NCI-H146 treated with DMSO at 0.1 percent for 48 hours (cell line): ENCODE results near the gene MFGE8.

Source experiments
- DNase-seq: peaks from one replicate; lab custom pipeline; 2025; ENCODE audit not compliant: unreplicated experiment; lab: John Stamatoyannopoulos, UW

The MFGE8 gene

DNA sequence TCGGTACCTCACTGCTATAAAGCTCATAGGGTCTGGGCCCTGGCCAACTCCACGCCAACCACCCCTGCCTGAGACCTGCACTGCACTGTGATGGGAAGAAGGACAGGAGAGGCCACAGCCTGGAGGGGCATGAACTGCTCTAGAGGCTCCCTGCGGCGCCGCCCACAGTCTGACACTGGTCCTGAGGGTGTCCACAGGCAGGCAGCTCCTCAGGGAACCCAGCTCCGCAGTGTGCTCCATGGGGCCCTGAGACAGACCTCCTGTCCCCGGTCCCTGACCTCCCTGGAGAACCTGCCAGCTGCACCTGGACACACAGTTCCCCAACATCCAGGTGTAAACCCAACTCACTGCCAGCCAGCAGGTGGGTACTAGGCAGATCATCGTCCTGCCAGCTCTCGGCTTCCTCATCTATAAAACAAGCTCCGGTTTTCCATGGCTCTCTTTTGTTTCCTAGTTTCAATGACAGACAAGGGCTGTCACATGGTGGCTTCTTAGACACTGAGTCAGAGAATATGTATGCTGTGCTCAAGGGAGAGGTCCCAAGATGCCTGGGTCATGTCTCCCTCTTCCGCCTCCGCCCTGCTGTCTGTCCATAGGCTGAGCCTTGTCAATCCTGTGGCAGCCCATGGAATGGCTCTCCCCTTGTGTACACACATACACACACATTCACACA, 12.7 kb downstream of the MFGE8 start:
- no peak for DNase-seq

DNA sequence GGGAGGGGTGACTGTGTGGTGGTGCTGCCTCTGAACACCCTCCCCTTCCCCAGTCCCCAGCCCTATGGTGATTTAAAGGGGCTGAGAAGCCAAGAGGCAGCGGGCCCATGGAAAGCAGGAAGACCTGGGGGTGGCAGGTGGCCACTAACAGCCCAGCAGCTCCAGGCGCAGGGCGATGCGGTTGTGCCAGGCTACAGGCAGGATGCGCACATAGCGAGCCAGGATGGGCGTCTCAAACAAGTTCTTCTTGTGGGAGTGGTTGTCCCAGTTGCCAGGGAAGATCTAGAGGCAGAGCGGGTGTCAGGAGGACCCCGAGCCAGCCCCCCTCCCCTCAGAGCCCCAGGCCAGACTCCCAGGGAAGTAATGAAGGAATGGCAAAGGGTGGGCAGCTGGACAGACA, 13.9 kb downstream of the MFGE8 start:
- no peak for DNase-seq

DNA sequence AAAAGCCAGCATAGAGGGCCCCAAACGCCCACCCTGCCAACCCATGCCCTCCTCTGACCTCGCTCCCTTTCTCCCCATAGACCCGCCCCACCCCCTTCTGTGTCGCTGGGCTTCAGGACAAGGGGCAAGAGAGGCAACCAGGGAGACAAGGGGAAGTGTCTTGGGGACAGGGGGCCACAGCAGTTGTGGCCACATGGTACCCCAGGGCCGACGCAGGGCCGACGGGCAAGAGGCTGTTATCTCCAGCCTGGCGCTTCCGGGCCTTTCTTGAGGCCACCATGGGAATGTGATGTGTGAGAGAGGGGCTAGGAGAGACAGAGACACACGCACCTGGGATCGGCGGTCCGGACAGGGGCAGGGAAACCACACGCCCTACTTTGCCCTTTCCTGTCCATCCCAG, 14.4 kb downstream of the MFGE8 start:
- no peak for DNase-seq

GRCh38 chr15:88897456-88898194, 15.6 kb downstream of the MFGE8 start:
- DNase-seq = no peak

DNA sequence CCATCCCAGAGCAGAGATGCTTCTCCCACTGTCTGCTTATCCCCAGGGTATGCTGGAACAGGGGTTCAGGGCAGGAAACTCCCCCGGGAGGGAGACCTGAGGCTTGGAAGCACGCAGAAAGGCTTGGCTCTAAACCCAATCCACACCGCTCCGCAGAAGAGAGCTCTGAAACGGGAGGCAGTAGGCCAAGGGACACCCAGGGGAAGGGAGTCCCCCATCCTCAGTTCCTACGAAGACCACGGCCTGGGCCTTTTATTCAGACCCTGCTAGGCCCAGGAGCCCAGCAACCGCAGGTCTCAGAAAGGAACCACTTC, 16.1 kb downstream of the MFGE8 start:
- no peak for DNase-seq

- DNase-seq = no peak
Observed at GRCh38 chr15:88896333-88897033, 16.7 kb downstream of the MFGE8 start.

DNA sequence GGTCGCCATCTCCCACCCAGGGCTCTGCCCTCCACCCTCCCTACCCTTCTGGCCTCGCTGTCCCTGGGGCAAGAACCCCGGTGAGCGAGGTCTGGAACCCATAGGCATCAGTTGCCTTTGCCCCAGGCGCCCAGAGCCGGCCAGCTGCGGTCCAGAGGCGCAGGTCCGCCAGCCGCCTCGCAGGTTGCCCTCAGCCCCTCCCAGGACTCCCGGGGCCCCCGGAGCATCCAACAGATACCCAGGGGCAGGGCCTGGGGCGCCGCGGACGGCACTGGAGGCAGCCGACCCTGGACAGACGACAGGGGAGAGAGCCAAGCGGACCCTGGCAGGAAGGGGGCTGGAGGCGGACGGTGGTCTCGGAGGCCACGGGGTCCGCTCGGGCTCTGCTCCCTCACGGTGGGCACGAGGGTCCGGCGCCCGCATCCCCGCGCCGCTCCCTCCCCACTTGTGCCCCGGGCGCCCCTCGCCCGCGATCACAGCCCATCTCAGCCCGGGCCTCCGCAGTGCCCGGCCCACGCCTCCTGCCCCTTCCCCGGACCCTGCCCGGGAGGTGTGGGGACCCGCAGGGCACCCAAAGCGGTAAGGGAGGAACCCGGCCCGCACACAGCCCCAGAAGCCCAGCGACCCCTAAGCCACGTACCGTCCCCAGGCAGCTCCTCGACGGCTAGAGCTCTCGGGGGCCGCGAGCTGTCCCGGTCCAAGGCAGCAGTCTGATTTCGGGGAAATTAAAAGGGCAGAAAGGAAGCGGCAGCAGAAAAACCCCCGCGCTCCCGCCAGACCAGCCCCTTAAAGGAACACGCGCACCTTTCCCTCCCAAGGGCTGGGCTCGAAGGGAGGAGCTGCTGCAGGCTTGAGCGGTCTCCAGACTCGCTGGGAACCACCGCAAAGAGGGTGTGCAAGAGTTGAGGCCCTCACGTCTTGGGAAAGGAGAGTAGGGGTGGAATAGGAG, 18.1 kb downstream of the MFGE8 start, which contains the start of gene HAPLN3:
Gene HAPLN3, minus strand, starts transcription at position 726 of the 949 bp plus-strand sequence. CDS start 8,246 bp downstream, outside the sequence.
- DNase-seq = no peak

- peak; percentile 2 for DNase-seq
Observed at GRCh38 chr15:88894348-88894818, 18.8 kb downstream of the MFGE8 start.

DNA sequence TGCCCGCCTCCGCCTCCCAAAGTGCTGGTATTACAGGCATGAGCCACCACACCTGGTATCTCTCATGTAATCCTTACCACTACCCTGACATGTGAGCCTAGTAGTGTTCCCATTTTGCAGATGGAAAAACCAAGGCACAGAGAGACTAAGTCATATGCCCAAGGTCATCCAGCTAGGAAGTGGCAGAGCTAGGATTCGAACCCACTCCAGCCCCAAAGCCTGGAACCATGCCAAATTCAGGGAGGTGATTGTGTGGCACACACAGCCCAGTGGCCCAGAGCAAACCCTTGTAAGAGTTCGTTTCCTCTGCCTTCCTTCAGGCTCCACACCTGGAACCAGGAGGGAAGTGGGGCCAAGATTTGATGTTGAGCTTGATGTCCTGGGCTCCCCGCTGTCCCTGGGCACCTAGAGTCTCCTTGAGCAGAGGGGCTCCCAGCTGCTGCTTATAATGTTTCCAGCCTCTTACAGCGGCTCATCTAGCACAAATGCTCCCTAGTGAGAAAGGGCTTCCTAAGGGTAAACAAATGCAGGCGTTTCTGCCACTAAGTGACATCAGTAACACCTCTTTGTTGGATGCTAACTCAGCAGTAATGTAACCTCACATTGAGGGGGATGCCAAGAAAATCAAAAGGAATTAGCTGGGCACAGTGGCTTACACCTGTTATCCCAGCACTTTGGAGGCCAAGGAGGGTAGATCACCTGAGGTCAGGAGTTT, 21.5 kb downstream of the MFGE8 start:
- no peak for DNase-seq

DNA sequence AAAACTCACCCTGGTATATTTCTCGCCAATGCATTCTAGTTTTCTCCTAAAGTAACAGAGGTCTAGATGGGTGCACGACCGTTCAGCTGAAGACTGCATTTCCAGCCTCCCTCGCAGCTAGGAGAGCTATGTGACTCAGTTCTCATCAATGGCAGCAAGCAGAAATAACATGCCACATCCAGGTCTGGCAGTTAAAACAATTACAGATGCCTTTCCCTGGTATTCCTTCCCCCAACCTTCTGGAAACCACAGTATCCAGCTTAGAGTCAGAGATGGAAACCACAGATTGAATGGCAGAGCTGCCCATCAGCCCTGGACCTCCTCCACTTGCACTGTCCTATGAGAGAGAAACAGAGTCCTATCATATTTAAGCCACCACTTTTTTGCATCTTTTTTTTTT, 22.7 kb downstream of the MFGE8 start:
- DNase-seq = no peak

- no peak for DNase-seq
Observed at GRCh38 chr15:88888719-88889118, 24.5 kb downstream of the MFGE8 start.

DNA sequence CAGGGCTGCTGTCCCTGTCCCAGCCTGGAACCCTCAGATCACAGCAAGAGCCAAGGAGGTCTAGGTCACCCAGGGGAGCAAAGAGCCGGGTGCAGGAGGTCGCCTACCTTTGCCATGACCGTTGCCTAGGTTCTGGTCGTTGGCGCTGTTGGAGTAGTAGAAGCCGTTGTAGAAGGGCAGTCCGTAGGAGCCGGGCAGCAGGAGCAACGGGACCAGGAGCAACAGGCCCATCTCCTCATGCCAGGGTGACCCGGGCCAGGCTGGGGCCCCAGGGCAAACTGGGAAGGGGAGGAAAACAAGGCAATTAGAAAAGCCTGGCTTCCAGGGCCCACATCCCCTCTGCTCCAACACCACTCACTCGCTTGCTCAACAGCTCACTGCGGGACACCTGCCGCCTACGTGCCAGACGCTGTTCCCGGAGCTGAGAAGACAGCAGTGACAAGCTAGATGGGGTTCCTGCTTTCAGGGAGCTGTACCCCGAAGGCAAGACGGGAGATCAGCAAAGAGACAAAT, 26.1 kb downstream of the MFGE8 start:
- no peak for DNase-seq

GRCh38 chr15:88882785-88883184, 30.4 kb downstream of the MFGE8 start:
- no peak for DNase-seq

DNA sequence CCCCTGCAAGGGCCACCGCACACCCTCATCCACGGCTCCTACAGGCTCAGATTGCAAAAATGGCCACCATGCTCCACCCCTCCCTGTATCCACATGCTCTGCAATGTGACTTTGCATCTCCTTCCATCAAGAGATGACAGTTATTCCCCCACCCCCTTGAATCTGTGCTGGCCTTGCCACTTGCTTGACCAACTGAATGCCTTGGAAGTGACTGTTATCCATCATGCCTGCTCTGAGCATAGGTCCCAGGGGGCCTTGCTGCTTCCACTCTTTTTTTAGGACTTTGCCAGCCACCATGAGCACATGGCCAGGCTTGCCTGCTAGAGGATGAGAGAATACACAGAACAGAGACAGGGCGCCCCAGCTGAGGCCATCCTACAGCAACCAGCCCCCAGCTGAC, 31.4 kb downstream of the MFGE8 start:
- DNase-seq = no peak

GRCh38 chr15:88880944-88881740, 32.0 kb downstream of the MFGE8 start:
- DNase-seq = no peak

DNA sequence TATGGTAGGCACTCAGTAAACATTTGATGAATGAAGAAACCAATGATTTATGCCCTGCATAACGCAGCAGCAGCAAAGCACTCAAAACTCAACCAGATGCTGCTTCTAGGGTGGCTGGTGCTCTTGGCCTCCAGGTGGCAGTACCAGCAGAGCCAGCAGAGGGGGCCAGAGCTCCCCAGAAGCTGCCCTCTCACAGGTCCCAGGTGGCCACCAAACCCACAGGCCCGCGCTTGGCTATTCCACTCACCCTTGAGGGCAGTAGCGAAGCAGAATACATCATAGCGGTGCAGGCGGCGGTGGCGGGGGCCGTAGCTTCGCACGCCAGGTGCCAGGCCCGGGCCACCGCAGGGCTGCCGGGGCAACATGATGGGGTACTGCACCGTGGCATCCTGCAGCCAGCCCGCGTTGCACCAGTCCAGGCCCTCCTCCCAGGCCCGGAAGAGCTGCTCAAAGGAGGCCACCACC, 34.4 kb downstream of the MFGE8 start:
- no peak for DNase-seq

GRCh38 chr15:88877906-88878305, 35.3 kb downstream of the MFGE8 start:
- no peak for DNase-seq

DNA sequence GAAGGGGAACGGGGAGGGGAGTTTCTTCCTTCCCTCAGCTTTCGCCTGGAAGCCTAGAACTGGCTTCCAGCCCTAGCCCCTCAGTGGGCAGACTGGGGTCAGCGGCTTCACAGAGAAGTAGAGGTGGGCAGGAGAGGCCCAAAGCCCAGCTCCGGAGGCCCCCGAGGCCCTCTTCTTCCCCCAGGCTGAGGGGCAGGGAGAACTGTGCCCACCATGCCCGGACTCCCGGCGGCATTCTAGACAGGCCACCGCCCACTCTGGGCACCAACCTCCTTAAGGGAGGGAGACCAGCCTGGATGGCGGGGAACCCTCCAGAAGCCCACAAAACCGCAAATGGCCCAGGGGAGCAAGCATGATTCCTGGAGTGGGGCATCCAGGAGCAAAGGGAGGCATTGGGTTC, 35.8 kb downstream of the MFGE8 start:
- no peak for DNase-seq

GRCh38 chr15:88876573-88876972, 36.6 kb downstream of the MFGE8 start:
- no peak for DNase-seq
